Measurements from ENCODE around the gene KDM4B. TPM values are rescaled to one million over a fixed set of nuclear protein-coding genes. Genes with fewer than 3 reads are reported as not detected.

KDM4B gene
- total and polyA plus RNA-seq, 2 of the 8 experiments (the other 6 are each of a cell fraction or from before 2014, with no cell fraction given): 12.0 to 31.9 TPM

GRCh38 chr19:5045956-5046338, 77.0 kb downstream of the KDM4B start:
- Histone ChIP-seq H3K4me3 (ENCODE audit: extremely low read depth in 1 of 4, insufficient read depth in 2 of 4, low read depth in 3 of 4, low read length in 4 of 4) (no peak overlapping the region), H2BK20ac (ENCODE audit: low read length) (no peak overlapping the region), H3K4ac (replicated peaks; ENCODE audit: insufficient read length, low read depth, low read length) (no peak overlapping the region), H4K5ac (ENCODE audit: insufficient read length, low read depth, low read length) (no peak overlapping the region), H3K23me2 (ENCODE audit: low read depth, low read length) (no peaks in the 10 kb centered on the region), H4K8ac (ENCODE audit: extremely low read depth, insufficient read depth, low read length) (no peak overlapping the region), H3K4me2 (ENCODE audit: insufficient read depth in 1 of 2, low read depth in 2 of 2, low read length in 2 of 2) (no peak overlapping the region), H4K91ac (replicated peaks; ENCODE audit: insufficient read length, low read length) (no peak overlapping the region), H3K9ac (replicated peaks in 1 of 4; ENCODE audit: extremely low read depth in 1 of 4, low read depth in 3 of 4, low read length in 3 of 4) (no peak overlapping the region), H3K56ac (replicated peaks; ENCODE audit: insufficient read length, low read depth, low read length) (no peak overlapping the region), H4K20me1 (replicated peaks in 1 of 2; ENCODE audit: control insufficient read depth in 1 of 2, insufficient read depth in 2 of 2, low read length in 2 of 2) (peaks cover 2 to 10% of the 10 kb centered on the region in 2 experiments), H2AK5ac (ENCODE audit: low read depth, low read length) (no peak overlapping the region), H3K36me3 (ENCODE audit: control insufficient read depth in 2 of 4, insufficient read depth in 4 of 4, low read length in 3 of 4) (peaks cover 0 to 9% (median 3%) of the 10 kb centered on the region in 4 experiments; a peak in 6 of 8 replicates), H3K4me1 (replicated peaks in 1 of 4; ENCODE audit: control insufficient read depth in 3 of 4, insufficient read depth in 4 of 4, low read length in 3 of 4) (peaks cover 0 to 6% (median 2%) of the 10 kb centered on the region in 4 experiments; a peak in 3 of 7 replicates), H3K18ac (ENCODE audit: extremely low read depth, low read length) (no peak overlapping the region), H3K27me3 (replicated peaks in 1 of 4; ENCODE audit: control insufficient read depth in 3 of 4, extremely low read depth in 1 of 4, insufficient read depth in 3 of 4, low read length in 3 of 4) (no peaks in the 10 kb centered on the region), H3K23ac (ENCODE audit: insufficient read length) (no peak overlapping the region), H2BK12ac (ENCODE audit: low read depth, low read length) (no peak overlapping the region), H3K9me3 (ENCODE audit: insufficient read depth in 2 of 2, low read depth in 1 of 2, low read length in 1 of 2) (no peaks in the 10 kb centered on the region), H3K79me1 (ENCODE audit: low read depth, low read length) (no peaks in the 10 kb centered on the region), H3K14ac (ENCODE audit: insufficient read length) (no peak overlapping the region), H2BK120ac (replicated peaks; ENCODE audit: low read depth, low read length) (no peak overlapping the region), H3K27ac (ENCODE audit: low read depth, low read length) (no peak overlapping the region), H2AFZ (ENCODE audit: low read length) (no peak overlapping the region), H2BK15ac (ENCODE audit: low read length) (no peak overlapping the region), H3K79me2 (ENCODE audit: control insufficient read depth in 1 of 2, insufficient read depth in 2 of 2, low read length in 2 of 2) (peaks cover 0 to 6% of the 10 kb centered on the region in 2 experiments; a peak in 1 of 4 replicates), H2BK5ac (ENCODE audit: low read depth, low read length) (no peak overlapping the region)
- WGBS, 2 experiments (ENCODE audit: extremely low coverage in 1 of 2, insufficient coverage in 1 of 2, insufficient read length in 1 of 2, insufficient replicate concordance in 2 of 2, low coverage in 1 of 2, low lambda C conversion rate in 2 of 2, missing lambda C conversion rate in 1 of 2): 82% methylated on average over 8 of the region's 8 CpGs; no CpG with 5 or more reads in 1 of the 2 experiments
- CTCF ChIA-PET (ENCODE audit: partially characterized antibody): interaction anchor here (0.7 to 8.4 kb wide), 15 partner anchors 9 to 236 kb away, joined by 3 to 97 read pairs (median 7); no protein-coding TSS in a partner anchor
- DNase-seq (ENCODE audit: low read depth in 1 of 2, low spot score in 2 of 2) (no peak), FAIRE-seq (no peak)
- POLR2A ChIA-PET (ENCODE audit: partially characterized antibody): interaction anchor here (0.5 to 1.4 kb wide), 3 partner anchors 93 to 258 kb away, joined by 3 to 4 read pairs (median 4); no protein-coding TSS in a partner anchor
- TF ChIP-seq RBBP5 (IDR thresholded peaks at IDR 0.05; ENCODE audit: borderline replicate concordance, low read depth, low read length) (no peak), JUND (IDR thresholded peaks at IDR 0.05; ENCODE audit: low read length) (no peak), TAF7 (optimal IDR thresholded peaks at IDR 0.05; ENCODE audit: borderline replicate concordance, low read depth, low read length) (no peak), RXRA (IDR thresholded peaks at IDR 0.05; ENCODE audit: insufficient read depth, low read depth, low read length) (no peak), GTF2F1 (IDR thresholded peaks at IDR 0.05; ENCODE audit: borderline replicate concordance, low read depth, low read length) (no peak), CBX5 (IDR thresholded peaks at IDR 0.05; ENCODE audit: low read depth, low read length) (no peak)
